ENCODE results near the gene FAM131A.

Gene FAM131A, protein sequence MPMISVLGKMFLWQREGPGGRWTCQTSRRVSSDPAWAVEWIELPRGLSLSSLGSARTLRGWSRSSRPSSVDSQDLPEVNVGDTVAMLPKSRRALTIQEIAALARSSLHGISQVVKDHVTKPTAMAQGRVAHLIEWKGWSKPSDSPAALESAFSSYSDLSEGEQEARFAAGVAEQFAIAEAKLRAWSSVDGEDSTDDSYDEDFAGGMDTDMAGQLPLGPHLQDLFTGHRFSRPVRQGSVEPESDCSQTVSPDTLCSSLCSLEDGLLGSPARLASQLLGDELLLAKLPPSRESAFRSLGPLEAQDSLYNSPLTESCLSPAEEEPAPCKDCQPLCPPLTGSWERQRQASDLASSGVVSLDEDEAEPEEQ
- 11.1 reads per million, percentile 34 among the genes with 10 or more reads in this experiment for total RNA-seq

GRCh38 chr3:184337399-184337714 is at the start of gene FAM131A:
Gene FAM131A (plus strand): TSS chr3:184337600. CDS start chr3:184337631, 31 bp downstream.
- no peak for DNase-seq

GRCh38 chr3:184289426-184289938 is 47.9 kb upstream of the FAM131A start:
- peak; percentile 45 for DNase-seq

DNA sequence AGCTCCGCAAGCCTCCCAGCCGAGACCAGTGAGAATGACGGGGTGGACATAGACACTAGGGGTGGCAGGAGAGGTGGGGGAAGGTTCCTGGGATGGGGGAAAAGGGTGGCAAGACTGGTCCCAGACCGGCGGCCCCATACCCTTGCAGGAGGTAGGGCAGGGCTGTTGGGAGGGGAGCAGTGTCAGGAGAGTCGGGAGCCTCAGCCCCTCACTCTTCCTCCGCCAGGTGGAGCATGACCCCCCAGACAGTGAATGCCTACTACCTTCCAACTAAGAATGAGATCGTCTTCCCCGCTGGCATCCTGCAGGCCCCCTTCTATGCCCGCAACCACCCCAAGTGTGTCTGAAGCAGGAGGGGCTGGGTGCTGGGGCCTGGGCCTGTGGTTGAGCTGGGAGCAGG is 47.1 kb upstream of the FAM131A start:
- no peak for DNase-seq

DNA sequence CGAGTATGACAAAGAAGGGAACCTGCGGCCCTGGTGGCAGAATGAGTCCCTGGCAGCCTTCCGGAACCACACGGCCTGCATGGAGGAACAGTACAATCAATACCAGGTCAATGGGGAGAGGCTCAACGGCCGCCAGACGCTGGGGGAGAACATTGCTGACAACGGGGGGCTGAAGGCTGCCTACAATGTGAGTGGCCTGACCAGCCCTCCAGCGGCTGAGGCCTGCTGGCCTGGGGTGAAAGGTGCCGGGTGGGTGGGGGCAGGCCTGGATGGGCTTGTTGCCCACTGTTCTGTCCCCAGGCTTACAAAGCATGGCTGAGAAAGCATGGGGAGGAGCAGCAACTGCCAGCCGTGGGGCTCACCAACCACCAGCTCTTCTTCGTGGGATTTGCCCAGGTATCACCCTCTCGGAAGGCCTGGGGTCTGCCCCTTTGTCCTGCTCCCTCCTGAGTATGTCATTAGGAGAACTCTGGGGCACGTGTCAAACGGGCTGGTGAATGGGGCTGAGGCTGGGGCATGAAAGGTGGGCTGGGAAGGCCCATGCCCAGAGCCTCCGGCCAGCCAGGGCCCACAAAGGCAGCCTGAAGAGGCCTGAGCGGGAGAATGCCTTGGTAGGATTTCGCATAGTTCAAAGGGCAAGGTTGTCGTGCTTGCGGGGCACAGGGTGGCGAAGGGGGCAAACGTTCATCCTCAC is 46.2 kb upstream of the FAM131A start:
- no peak for DNase-seq

DNA sequence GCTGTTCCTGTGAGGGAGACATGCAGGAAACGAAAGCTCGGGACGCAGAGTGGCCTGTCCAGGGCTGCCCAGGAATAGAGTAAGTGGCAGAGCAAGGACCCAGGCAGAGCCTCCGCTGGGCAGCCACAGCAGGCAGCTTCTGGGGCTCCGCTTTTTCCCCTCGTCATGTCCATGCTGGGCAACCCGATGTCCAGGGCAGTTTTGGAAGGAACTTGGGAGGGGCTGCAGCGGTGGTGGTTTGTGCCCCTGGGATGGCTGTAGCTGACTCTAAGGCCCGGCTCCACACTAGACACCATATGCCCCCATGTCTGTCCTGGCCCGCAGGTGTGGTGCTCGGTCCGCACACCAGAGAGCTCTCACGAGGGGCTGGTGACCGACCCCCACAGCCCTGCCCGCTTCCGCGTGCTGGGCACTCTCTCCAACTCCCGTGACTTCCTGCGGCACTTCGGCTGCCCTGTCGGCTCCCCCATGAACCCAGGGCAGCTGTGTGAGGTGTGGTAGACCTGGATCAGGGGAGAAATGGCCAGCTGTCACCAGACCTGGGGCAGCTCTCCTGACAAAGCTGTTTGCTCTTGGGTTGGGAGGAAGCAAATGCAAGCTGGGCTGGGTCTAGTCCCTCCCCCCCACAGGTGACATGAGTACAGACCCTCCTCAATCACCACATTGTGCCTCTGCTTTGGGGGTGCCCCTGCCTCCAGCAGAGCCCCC is 45.5 kb upstream of the FAM131A start:
- DNase-seq, result no peak

GRCh38 chr3:184295771-184296170 is 41.6 kb upstream of the FAM131A start:
- no peak for DNase-seq

- no peak for DNase-seq
These were observed 40.8 kb upstream of the FAM131A start for GRCh38 chr3:184296616-184297015.

- peak; percentile 96 for DNase-seq
These were observed 38.5 kb upstream of the FAM131A start, which contains the start of gene PSMD2 for GRCh38 chr3:184298759-184299487. Gene PSMD2 (plus strand): TSS chr3:184299241. CDS start chr3:184299267, 26 bp downstream.

GRCh38 chr3:184299488-184300377 is 37.7 kb upstream of the FAM131A start:
- DNase-seq, result no peak

DNA sequence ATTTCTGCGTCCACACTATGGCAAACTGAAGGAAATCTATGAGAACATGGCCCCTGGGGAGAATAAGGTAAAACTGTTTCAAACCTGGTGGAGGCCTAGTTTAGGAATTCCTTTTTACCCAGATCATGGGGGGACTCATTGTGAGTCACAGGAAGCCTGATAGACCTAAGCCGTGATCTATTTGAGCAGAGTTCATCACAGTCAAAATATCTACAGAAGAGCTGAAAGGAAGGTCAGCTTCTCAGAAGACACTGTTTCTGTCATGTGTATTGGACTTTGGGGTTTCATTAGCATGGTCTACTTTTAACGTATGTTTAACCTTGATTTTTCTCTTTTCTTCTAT is 37.1 kb upstream of the FAM131A start:
- DNase-seq, result no peak

DNA sequence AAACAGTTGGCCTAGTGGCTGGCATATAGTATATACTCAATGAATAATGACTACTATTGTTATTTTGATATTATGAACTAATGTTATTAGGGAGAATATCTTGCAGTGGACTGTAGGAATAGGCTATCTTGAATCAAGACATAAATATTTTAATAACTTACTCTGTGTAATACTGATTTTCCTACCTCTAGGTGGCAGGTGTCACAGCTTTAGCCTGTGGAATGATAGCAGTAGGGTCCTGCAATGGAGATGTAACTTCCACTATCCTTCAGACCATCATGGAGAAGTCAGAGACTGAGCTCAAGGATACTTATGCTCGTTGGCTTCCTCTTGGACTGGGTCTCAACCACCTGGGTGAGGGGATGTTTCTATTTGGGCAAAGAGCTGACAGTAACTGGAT is 31.8 kb upstream of the FAM131A start:
- DNase-seq, result no peak

DNA sequence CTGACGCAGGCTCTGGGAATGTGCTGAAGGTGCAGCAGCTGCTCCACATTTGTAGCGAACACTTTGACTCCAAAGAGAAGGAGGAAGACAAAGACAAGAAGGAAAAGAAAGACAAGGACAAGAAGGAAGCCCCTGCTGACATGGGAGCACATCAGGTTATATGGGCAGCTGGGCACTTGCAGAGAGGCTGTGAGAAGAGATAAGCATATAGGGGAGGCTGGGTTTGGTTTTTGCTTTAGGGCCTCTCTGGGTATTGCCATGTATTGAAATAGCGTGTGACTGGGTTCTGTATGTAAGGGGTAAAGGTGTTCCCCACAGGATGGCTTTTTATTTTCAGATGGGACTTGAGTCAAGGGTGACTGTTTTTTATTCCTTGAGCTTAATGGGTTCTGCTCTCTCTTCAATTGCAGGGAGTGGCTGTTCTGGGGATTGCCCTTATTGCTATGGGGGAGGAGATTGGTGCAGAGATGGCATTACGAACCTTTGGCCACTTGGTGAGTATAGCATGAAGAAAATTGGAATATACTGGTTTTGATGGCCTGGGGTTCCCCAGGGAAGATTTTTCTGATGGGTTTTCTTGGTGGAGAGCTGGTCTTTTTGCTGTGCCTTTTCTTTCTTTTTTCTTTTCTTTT is 30.9 kb upstream of the FAM131A start:
- no peak for DNase-seq

DNA sequence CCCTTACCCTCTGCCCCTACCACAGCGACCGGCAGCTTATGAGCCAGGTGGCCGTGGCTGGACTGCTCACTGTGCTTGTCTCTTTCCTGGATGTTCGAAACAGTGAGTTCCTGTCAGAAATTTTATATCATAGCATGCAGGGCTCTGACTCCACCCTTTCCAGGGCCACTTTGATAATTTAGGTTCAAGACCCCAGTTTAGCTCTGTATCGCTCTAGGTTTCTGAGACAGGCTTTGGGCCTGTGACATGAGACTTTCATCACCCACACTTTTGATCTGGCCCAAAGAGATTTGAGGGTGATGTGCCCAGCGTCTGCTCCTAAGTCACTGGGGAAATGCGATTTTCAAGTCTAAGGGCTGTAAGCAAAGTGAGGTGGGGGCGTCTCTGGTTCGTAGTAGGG is 29.5 kb upstream of the FAM131A start:
- no peak for DNase-seq

GRCh38 chr3:184308744-184309143 is 28.7 kb upstream of the FAM131A start:
- DNase-seq, result no peak

DNA sequence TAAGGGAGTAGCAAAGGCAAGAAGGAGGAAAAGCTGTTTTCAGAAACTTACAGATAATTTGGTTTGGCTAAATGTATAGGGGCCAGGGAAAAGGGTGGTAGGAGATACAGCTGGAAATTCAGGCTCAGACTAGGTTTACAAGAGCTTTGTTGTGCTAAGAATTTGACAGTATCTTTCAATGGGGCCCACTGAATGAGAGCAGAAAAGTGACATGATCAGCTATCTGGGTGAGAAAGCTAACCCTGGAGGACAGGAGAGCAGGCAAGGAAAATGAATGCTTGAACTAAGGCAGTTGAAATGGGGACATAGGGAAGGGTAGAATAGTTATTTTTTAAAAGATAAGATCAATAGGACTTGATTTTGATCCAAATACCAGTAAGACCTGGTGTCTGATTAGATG is 25.8 kb upstream of the FAM131A start:
- no peak for DNase-seq

DNA sequence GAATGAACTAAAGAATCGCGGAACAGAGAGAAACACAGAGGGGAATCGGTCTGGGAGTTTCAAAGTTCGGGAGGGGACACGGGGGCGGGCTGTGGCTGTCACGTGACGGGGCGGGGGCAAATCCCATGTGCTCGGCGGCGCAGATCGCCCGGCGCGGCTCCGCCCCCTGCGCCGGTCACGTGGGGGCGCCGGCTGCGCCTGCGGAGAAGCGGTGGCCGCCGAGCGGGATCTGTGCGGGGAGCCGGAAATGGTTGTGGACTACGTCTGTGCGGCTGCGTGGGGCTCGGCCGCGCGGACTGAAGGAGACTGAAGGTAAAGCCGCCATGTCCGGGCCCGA is 23.1 kb upstream of the FAM131A start, which contains the start of gene EIF4G1:
EIF4G1 (plus strand) TSS at position 244 of the 337 bp plus-strand sequence. CDS start 1,191 bp downstream, outside the sequence.
- DNase-seq, result peak; percentile 90

GRCh38 chr3:184314700-184315542 is 22.5 kb upstream of the FAM131A start:
- peak; percentile 63 for DNase-seq

GRCh38 chr3:184315543-184315867 is 21.9 kb upstream of the FAM131A start:
- no peak for DNase-seq

- DNase-seq, result no peak
These were observed 21.3 kb upstream of the FAM131A start for GRCh38 chr3:184315871-184316661.

DNA sequence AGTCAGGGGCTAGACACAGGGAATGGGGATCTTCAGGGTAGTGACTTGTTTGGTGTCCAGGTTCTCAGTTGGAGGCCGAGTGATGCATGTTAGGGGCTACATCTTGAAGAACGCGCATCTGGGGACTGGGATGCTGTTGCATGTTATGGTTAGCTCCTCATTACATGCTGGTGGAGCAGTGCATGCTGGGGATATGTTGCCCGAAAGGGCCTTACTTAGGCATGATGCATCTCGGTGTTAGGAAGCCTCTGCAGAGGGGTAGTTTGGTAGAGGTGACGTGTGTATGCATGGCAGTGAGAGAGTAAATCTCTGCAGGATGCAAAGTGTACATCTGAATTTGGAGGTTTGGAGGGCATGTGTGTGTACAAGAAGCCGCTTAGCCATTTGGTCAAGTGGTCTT is 20.6 kb upstream of the FAM131A start:
- no peak for DNase-seq

Measured in effector CD4-positive, alpha-beta T cell (primary cell).